ENCODE measurements around the gene TPRG1L.
A peak's percentile ranks its signal among the peaks of the same experiment; 100 is the strongest.

DNA sequence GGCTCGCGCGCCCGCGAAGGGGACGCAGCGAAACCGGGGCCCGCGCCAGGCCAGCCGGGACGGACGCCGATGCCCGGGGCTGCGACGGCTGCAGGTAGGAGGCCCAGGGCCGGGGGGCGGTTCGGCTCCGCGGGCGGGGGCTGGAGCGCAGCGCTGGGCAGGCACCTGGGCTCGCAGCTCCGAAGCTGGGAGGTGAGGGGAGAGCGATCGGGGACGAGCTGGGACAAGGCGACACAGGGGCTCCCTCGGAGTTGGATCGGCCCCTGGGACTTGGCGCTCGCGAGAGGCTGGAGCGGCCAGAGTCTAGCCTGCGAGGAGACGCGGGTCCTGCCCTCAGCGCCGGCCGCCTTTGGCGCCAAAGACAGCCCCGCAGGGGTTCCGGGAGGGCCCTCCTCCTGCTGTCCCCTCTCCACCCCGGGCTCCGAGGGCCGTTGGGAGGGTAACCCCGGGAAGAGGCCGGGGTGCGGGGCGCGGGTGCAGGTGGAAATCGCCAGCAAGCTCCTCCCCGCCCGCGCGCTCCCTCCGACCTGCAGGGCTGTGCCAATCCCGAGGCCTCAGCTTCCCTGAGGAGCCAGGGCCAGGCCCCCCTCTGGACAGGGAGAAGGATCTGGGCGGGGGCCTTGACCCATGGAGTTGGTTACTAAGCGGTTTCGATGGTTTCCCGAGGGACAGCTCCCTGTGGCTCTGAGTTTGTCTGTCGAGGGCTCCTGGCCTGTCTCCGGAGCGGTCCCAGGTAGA is 27.9 kb downstream of the TPRG1L start:
- TF ChIP-seq, protein P1, sequence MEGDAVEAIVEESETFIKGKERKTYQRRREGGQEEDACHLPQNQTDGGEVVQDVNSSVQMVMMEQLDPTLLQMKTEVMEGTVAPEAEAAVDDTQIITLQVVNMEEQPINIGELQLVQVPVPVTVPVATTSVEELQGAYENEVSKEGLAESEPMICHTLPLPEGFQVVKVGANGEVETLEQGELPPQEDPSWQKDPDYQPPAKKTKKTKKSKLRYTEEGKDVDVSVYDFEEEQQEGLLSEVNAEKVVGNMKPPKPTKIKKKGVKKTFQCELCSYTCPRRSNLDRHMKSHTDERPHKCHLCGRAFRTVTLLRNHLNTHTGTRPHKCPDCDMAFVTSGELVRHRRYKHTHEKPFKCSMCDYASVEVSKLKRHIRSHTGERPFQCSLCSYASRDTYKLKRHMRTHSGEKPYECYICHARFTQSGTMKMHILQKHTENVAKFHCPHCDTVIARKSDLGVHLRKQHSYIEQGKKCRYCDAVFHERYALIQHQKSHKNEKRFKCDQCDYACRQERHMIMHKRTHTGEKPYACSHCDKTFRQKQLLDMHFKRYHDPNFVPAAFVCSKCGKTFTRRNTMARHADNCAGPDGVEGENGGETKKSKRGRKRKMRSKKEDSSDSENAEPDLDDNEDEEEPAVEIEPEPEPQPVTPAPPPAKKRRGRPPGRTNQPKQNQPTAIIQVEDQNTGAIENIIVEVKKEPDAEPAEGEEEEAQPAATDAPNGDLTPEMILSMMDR (IDR thresholded peaks at IDR 0.05): no peak
- peak; percentile 71 for TF ChIP-seq EZH2 (IDR thresholded peaks at IDR 0.05)

All from neural progenitor cell (in vitro differentiated cells).